ENCODE measurements around the gene C10orf71.

Gene C10orf71

GRCh38 chr10:49350846-49351532 lies 52.0 kb downstream of the C10orf71 start:
- POLR2A ChIA-PET: no interaction called here
- CTCF ChIA-PET: interaction anchor here (1.5 to 2.6 kb wide), 2 partner anchors 12 to 57 kb away, joined by 4 to 8 read pairs; no protein-coding TSS in a partner anchor
- no peak for TF ChIP-seq CTCF (IDR thresholded peaks at IDR 0.05; ENCODE audit: control extremely low read depth, extremely low read depth, low read depth, missing control alignments)
- no peak for DNase-seq (ENCODE audit: extremely low spot score)

GRCh38 chr10:49351669-49352068 lies 52.7 kb downstream of the C10orf71 start:
- POLR2A ChIA-PET: no interaction called here
- no peak for DNase-seq (ENCODE audit: extremely low spot score)
- CTCF ChIA-PET: interaction anchor here (0.8 to 2.6 kb wide), 3 partner anchors 12 to 56 kb away, joined by 3 to 8 read pairs (median 4); no protein-coding TSS in a partner anchor
- TF ChIP-seq CTCF (IDR thresholded peaks at IDR 0.05; ENCODE audit: control extremely low read depth, extremely low read depth, low read depth, missing control alignments): no peak

GRCh38 chr10:49352323-49352722 lies 53.4 kb downstream of the C10orf71 start:
- ChIA-PET CTCF (interaction anchor here (0.7 to 2.6 kb wide), 4 partner anchors 9 to 55 kb away, joined by 3 to 8 read pairs (median 4); no protein-coding TSS in a partner anchor), POLR2A (no interaction called here)
- DNase-seq (ENCODE audit: extremely low spot score): no peak
- TF ChIP-seq CTCF (IDR thresholded peaks at IDR 0.05; ENCODE audit: control extremely low read depth, extremely low read depth, low read depth, missing control alignments): no peak

GRCh38 chr10:49353026-49353894 lies 54.3 kb downstream of the C10orf71 start:
- no peak for TF ChIP-seq CTCF (IDR thresholded peaks at IDR 0.05; ENCODE audit: control extremely low read depth, extremely low read depth, low read depth, missing control alignments)
- POLR2A ChIA-PET: no interaction called here
- DNase-seq (ENCODE audit: extremely low spot score): no peak
- CTCF ChIA-PET: interaction anchor here (2.6 kb wide), 1 partner anchor 54 kb away, joined by 8 read pairs; no protein-coding TSS in a partner anchor

- ChIA-PET POLR2A (no interaction called here), CTCF (interaction anchor here (1.1 kb wide), 1 partner anchor 11 kb away, joined by 3 read pairs; no protein-coding TSS in a partner anchor)
- no peak for TF ChIP-seq CTCF (IDR thresholded peaks at IDR 0.05; ENCODE audit: control extremely low read depth, extremely low read depth, low read depth, missing control alignments)
- DNase-seq (ENCODE audit: extremely low spot score): no peak
Observed at GRCh38 chr10:49353895-49354566, 55.1 kb downstream of the C10orf71 start.

GRCh38 chr10:49354593-49354992 lies 55.6 kb downstream of the C10orf71 start:
- no peak for TF ChIP-seq CTCF (IDR thresholded peaks at IDR 0.05; ENCODE audit: control extremely low read depth, extremely low read depth, low read depth, missing control alignments)
- CTCF ChIA-PET: interaction anchor here (1.1 kb wide), 1 partner anchor 11 kb away, joined by 3 read pairs; no protein-coding TSS in a partner anchor
- DNase-seq (ENCODE audit: extremely low spot score): no peak
- POLR2A ChIA-PET: no interaction called here

Measured in GM10248 (cell line).